ENCODE measurements around the gene TP73.

Gene TP73

GRCh38 chr1:3671371-3672180 is 19.3 kb downstream of the TP73 start:
- no peak overlapping the region for H3K4me3 ChIP-seq (ENCODE audit: low read depth, low read length)
- TF ChIP-seq, protein P1, sequence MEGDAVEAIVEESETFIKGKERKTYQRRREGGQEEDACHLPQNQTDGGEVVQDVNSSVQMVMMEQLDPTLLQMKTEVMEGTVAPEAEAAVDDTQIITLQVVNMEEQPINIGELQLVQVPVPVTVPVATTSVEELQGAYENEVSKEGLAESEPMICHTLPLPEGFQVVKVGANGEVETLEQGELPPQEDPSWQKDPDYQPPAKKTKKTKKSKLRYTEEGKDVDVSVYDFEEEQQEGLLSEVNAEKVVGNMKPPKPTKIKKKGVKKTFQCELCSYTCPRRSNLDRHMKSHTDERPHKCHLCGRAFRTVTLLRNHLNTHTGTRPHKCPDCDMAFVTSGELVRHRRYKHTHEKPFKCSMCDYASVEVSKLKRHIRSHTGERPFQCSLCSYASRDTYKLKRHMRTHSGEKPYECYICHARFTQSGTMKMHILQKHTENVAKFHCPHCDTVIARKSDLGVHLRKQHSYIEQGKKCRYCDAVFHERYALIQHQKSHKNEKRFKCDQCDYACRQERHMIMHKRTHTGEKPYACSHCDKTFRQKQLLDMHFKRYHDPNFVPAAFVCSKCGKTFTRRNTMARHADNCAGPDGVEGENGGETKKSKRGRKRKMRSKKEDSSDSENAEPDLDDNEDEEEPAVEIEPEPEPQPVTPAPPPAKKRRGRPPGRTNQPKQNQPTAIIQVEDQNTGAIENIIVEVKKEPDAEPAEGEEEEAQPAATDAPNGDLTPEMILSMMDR (IDR thresholded peaks at IDR 0.05; ENCODE audit: low read depth, low read length) = no peak

- H3K4me3 ChIP-seq (ENCODE audit: low read depth, low read length) = no peak overlapping the region
- TF ChIP-seq, protein P1 (IDR thresholded peaks at IDR 0.05; ENCODE audit: low read depth, low read length) = no peak
Measured at GRCh38 chr1:3672231-3672970, 20.1 kb downstream of the TP73 start.

DNA sequence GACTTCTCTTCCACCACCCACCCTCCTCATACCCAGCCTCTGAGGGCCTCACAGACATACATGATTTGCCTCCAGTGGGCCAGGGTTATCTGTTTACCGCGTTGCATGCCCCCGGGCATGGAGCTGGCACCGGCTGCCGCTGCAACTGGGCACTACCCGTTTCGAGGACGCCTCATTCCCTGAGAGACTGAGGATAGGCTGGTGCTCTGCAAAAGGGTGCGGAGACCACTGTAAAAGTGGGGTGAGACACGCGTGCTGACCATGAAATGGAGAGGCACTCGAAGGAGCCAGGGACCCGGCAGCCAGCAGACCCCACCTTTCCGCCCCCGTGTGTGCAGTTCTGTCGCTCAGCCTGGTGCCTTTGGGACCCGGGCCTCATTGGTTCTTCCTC is 20.6 kb downstream of the TP73 start:
- no peak overlapping the region for H3K4me3 ChIP-seq (ENCODE audit: low read depth, low read length)
- TF ChIP-seq, protein P1 (IDR thresholded peaks at IDR 0.05; ENCODE audit: low read depth, low read length) = no peak

DNA sequence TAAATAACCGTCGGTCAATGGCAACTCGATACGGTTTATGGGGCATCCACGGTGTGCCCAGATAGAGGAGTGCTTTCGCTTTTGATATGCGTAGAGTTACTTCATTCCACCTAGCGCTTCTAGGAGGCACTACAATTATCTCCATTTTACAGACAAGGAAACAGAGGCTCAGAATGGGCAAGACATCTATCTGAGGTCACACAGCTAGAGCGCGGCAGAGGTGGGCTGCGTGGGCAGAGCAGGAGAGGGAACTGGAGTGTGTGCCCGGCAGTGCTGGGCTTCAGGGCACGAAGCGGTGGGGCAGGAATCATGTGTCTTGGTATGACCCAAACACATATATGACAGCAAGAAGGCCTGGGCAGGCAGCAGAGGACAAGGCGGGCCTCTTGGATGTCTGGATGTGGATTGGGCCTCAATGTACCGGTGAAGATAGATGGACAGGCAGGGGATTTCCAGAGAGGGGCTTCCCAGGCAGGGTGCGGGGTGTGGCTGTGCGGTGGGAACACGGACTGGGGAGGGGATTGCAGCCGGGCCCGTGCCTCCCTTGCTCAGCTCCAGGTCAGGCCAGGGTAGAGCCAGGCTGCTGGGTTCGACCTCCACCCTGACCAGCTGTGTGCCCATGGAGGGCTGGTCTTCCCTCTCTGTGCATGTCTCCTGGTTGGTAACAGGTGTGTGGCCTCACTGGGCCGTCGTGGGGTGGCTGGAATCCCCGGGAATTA is 21.2 kb downstream of the TP73 start:
- TF ChIP-seq, protein P1 (IDR thresholded peaks at IDR 0.05; ENCODE audit: low read depth, low read length) = no peak
- no peak overlapping the region for H3K4me3 ChIP-seq (ENCODE audit: low read depth, low read length)

GRCh38 chr1:3674100-3675094 is 22.1 kb downstream of the TP73 start:
- H3K4me3 ChIP-seq (ENCODE audit: low read depth, low read length) = no peak overlapping the region
- TF ChIP-seq, protein P1 (IDR thresholded peaks at IDR 0.05; ENCODE audit: low read depth, low read length) = no peak

DNA sequence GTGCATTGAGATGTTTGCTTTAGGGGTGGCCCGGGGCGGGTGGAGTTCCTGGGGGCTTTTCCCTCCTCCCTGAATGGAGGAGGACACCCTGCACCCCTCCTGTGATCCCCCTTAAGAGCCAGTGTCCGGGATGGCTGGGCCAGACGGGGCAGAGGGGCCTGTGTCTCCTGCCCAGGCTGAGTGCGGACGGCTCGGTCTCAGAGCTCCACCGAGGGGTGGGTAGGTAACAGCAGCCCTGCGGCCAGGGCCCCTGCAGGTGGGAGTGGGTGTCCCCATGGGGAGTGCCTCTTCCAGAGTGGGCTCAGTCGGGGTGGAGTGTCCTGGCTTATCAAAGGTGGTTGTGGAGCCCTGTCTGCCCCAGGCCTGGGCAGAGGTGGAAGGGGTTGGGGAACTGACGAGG is 23.1 kb downstream of the TP73 start:
- TF ChIP-seq, protein P1 (IDR thresholded peaks at IDR 0.05; ENCODE audit: low read depth, low read length) = no peak

More for the DNA sequence above, 23.1 kb downstream of the TP73 start:
- no peak overlapping the region for H3K4me3 ChIP-seq (ENCODE audit: low read depth, low read length)

All from WI38 (cell line).